Measurements from ENCODE around the gene RAB11FIP3. TPM values are rescaled to one million over a fixed set of nuclear protein-coding genes. Genes with fewer than 3 reads are reported as not detected.
"Not testable (repeated sequence)": the region's sequence is repeated elsewhere in the genome, so short reads cannot be mapped to it uniquely, and the experiment has no call there.

Gene RAB11FIP3
- total and polyA plus RNA-seq, 9 donors: 18.0 to 58.1 (median 38.1) TPM

- H3K4me3 ChIP-seq: no peak overlapping the region
- H3K27me3 ChIP-seq: no peaks in the 10 kb centered on the region
- DNase-seq: no peak
- 75 to 81% (median 79%) methylated on average over 21 of the region's 21 CpGs for WGBS, 3 donors
- TF ChIP-seq EP300 (IDR thresholded peaks at IDR 0.05) (no peak), POLR2A (IDR thresholded peaks at IDR 0.05) (no peak)
- TF ChIP-seq, protein P1, sequence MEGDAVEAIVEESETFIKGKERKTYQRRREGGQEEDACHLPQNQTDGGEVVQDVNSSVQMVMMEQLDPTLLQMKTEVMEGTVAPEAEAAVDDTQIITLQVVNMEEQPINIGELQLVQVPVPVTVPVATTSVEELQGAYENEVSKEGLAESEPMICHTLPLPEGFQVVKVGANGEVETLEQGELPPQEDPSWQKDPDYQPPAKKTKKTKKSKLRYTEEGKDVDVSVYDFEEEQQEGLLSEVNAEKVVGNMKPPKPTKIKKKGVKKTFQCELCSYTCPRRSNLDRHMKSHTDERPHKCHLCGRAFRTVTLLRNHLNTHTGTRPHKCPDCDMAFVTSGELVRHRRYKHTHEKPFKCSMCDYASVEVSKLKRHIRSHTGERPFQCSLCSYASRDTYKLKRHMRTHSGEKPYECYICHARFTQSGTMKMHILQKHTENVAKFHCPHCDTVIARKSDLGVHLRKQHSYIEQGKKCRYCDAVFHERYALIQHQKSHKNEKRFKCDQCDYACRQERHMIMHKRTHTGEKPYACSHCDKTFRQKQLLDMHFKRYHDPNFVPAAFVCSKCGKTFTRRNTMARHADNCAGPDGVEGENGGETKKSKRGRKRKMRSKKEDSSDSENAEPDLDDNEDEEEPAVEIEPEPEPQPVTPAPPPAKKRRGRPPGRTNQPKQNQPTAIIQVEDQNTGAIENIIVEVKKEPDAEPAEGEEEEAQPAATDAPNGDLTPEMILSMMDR (IDR thresholded peaks at IDR 0.05): no peak
- no peak overlapping the region for H3K27ac ChIP-seq
- H3K4me1 ChIP-seq (ENCODE audit: insufficient read depth): no peaks in the 10 kb centered on the region
- intact Hi-C loops (cut with DNase I): no loop called here
- H3K36me3 ChIP-seq: no peaks in the 10 kb centered on the region
- H3K9me3 ChIP-seq: no peaks in the 10 kb centered on the region
Observed at GRCh38 chr16:414395-415169, 10.9 kb upstream of the RAB11FIP3 start.

DNA sequence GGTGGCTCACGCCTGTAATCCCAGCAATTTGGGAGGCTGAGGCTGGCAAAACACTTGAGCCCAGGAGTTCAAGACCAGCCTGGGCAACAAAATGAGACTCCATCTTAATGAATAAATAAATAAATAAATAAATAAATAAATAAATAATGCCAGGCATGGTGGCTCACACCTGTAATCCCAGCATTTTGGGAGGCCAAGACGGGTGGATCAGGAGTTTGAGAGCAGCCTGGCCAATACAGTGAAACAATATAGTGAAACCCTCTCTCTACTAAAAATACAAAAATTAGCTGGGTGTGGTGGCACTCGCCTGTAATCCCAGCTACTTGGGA, 10.3 kb upstream of the RAB11FIP3 start:
- intact Hi-C loops (cut with DNase I); H3K27ac ChIP-seq; H3K4me1 ChIP-seq (ENCODE audit: insufficient read depth); H3K4me3 ChIP-seq; H3K27me3 ChIP-seq; H3K9me3 ChIP-seq; H3K36me3 ChIP-seq; DNase-seq: not testable (repeated sequence)
- whole genome bisulfite sequencing, 3 donors: 95 to 98% (median 98%) methylated on average over 3 of the region's 3 CpGs

DNA sequence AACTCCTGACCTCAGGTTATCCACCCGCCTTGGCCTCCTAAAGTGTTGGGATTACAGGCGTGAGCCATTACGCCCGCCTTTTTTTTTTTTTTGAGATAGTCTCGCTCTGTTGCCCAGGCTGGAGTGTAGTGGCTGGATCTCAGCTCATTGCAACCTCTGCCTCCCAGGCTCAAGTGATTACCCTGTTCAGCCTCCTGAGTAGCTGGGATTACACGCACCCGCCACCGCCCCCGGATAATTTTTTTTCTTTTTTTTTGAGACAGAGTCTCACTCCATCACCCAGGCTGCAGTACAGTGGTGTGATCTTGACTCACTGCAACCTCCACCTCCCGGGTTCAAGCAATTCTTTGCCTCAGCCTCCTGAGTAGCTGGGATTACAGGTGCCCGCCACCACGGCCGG, 3.3 kb upstream of the RAB11FIP3 start:
- H3K27me3 ChIP-seq; H3K9me3 ChIP-seq; DNase-seq; H3K27ac ChIP-seq; H3K36me3 ChIP-seq; H3K4me1 ChIP-seq (ENCODE audit: insufficient read depth); H3K4me3 ChIP-seq; intact Hi-C loops (cut with DNase I): not testable (repeated sequence)
- 88 to 91% (median 90%) methylated on average over 13 of the region's 13 CpGs for WGBS, 3 donors

DNA sequence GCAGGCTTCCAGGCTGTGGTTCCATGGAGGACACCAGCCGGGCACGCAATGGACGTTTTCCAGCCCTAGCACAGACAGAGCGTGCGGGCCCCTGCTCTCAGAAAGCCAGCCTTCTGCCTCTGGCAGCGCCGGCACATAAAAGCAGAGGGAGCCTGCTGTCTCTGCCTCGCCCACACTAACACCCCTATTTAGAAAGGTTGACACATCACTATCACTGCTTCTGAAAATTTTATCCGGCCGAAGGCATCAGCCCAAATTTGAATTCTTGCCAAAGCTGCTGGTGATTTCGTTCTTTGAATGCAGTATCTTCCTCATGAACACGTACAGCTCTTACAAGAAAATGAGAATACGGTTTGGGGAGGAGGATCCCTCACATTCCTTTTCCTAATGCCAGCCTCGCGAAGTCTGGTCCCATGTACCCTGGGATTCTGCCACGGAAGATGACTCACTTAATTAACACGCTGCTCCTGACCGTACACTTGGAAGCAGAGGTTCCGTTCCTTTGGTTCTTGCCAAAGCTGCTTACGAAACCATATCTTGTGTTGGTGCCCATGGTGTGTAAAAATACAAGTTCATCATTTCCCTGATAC, 1.3 kb upstream of the RAB11FIP3 start:
- intact Hi-C loops (cut with DNase I): no loop called here
- no peak for TF ChIP-seq POLR2A (IDR thresholded peaks at IDR 0.05)
- H3K36me3 ChIP-seq: no peaks in the 10 kb centered on the region
- H3K4me3 ChIP-seq: peak overlapping the region; percentile 58
- no peaks in the 10 kb centered on the region for H3K9me3 ChIP-seq
- DNase-seq: peak; percentile 60 to 86 (median 70)
- 10 to 23% (median 18%) methylated on average over 20 of the region's 20 CpGs for WGBS, 3 donors
- H3K27me3 ChIP-seq: no peaks in the 10 kb centered on the region
- peak overlapping the region in 1 of 2 donors; percentile 88 for H3K27ac ChIP-seq
- peaks cover 9% of the 10 kb centered on the region for H3K4me1 ChIP-seq (ENCODE audit: insufficient read depth)

GRCh38 chr16:424623-425081, 797 bp upstream of the RAB11FIP3 start:
- intact Hi-C loops (cut with DNase I): no loop called here
- peak; percentile 52 to 72 (median 60) for DNase-seq
- WGBS, 3 donors: 7 to 14% (median 7%) methylated on average over 20 to 31 of the region's 31 CpGs
- TF ChIP-seq POLR2A (IDR thresholded peaks at IDR 0.05) (no peak), EP300 (IDR thresholded peaks at IDR 0.05) (no peak)
- TF ChIP-seq, protein P1 (IDR thresholded peaks at IDR 0.05): no peak
- Histone ChIP-seq H3K4me3 (peak overlapping the region; percentile 58), H3K9me3 (no peaks in the 10 kb centered on the region), H3K36me3 (no peaks in the 10 kb centered on the region), H3K27me3 (no peaks in the 10 kb centered on the region), H3K4me1 (ENCODE audit: insufficient read depth) (peaks cover 9% of the 10 kb centered on the region), H3K27ac (peak overlapping the region; percentile 65 to 88)

- Histone ChIP-seq H3K4me1 (ENCODE audit: insufficient read depth) (peaks cover 9% of the 10 kb centered on the region), H3K9me3 (no peaks in the 10 kb centered on the region), H3K27ac (peak overlapping the region; percentile 65 to 88), H3K4me3 (peak overlapping the region; percentile 58), H3K36me3 (no peaks in the 10 kb centered on the region), H3K27me3 (no peaks in the 10 kb centered on the region)
- 0% methylated on average over 35 to 62 of the region's 63 CpGs for WGBS, 3 donors
- no peak for DNase-seq
- intact Hi-C loops (cut with DNase I): loop anchor here in 1 of 4 donors (1.0 kb wide), 1 partner anchor 102 kb away; the partner anchor contains the start of gene CAPN15
- TF ChIP-seq POLR2A (IDR thresholded peaks at IDR 0.05): no peak
- TF ChIP-seq EP300 (IDR thresholded peaks at IDR 0.05): no peak
- TF ChIP-seq, protein P1 (IDR thresholded peaks at IDR 0.05): no peak
Observed at GRCh38 chr16:425740-426114, 278 bp downstream of the RAB11FIP3 start.

All from ovary (tissue), 9 donors.